Measurements from ENCODE around the gene EGFR.

DNA sequence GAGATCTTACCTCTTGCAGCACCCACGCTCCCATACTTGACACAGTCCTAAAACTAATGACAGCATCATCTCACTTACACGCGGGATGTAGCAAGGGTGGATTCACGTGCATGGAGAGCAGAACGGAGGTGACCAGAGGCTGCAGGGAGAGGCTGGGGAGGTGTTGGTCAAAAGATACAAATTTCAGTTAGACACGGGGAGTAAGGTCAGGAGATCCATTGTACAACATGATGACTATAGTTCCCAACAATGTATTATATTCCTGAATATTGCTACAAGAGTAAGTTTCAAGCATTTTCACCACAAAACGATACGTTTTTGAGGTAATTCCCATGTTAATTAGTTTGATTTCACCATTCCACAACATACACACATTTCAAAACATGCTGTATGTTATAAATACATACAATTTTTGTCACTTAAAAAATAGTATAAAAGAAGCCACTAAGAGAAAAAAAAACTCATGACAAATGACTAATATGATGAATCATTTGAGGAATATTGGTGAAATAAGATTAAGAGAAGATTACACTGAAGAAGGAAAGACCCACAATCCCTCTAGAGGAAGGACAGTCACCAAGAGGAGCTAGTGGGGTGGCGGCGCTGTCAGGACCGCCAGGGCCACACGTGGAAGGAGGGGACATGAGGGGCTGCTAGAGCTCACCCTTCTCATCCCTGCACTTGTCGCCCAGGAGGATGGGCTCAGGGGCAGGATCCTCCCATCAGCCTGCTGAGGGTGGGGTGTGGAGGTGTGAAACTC, 49.4 kb upstream of the EGFR start:
- TF ChIP-seq, protein P1, sequence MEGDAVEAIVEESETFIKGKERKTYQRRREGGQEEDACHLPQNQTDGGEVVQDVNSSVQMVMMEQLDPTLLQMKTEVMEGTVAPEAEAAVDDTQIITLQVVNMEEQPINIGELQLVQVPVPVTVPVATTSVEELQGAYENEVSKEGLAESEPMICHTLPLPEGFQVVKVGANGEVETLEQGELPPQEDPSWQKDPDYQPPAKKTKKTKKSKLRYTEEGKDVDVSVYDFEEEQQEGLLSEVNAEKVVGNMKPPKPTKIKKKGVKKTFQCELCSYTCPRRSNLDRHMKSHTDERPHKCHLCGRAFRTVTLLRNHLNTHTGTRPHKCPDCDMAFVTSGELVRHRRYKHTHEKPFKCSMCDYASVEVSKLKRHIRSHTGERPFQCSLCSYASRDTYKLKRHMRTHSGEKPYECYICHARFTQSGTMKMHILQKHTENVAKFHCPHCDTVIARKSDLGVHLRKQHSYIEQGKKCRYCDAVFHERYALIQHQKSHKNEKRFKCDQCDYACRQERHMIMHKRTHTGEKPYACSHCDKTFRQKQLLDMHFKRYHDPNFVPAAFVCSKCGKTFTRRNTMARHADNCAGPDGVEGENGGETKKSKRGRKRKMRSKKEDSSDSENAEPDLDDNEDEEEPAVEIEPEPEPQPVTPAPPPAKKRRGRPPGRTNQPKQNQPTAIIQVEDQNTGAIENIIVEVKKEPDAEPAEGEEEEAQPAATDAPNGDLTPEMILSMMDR (IDR thresholded peaks at IDR 0.05; ENCODE audit: low read length) = no peak
- TF ChIP-seq EZH2 (IDR thresholded peaks at IDR 0.05; ENCODE audit: borderline replicate concordance, low read length) = no peak

Data from OCI-LY1 (cell line).